Heart left ventricle (tissue), 16 donors: Measurements from ENCODE around the gene MET. TPM values are rescaled to one million over a fixed set of nuclear protein-coding genes. Genes with fewer than 3 reads are reported as not detected.

Experiments used
- ATAC-seq, 4 donors: fragments of 200-7000 bp; cut with Tn5 transposase; one replicate each; pipeline ENCODE4 v1.9.1; 2020 to 2022; ENCODE audit warnings: moderate library complexity in 4 of 4, mild to moderate bottlenecking in 3 of 4, moderate number of reproducible peaks in 1 of 4
- DNase-seq, 5 donors: peaks; one replicate each; pipeline ENCODE4 v3.0.0-alpha.2; 2020
- H3K27ac ChIP-seq, 12 donors: fragments of 200-600 bp; sonication (generic) in 4 of 12; one replicate each; pipeline versions ENCODE4 v1.5.0 to v1.8.0; 2016 to 2022; ENCODE audit warnings: mild to moderate bottlenecking in 2 of 12
- H3K27me3 ChIP-seq, 9 donors: fragments of 200-600 bp; sonication (generic) in 2 of 9; one replicate each; pipeline versions ENCODE4 v1.5.1 to v1.8.0; 2016 to 2022; ENCODE audit warnings: mild to moderate bottlenecking in 3 of 9
- H3K36me3 ChIP-seq, 9 donors: fragments of 200-600 bp; sonication (generic) in 2 of 9; one replicate each; pipeline versions ENCODE4 v1.5.0 to v1.8.0; 2018 to 2022; ENCODE audit warnings: mild to moderate bottlenecking in 2 of 9
- H3K4me1 ChIP-seq, 12 donors: fragments of 200-600 bp; sonication (generic) in 4 of 12; one replicate each; pipeline versions ENCODE4 v1.5.0 to v1.8.0; 2016 to 2022; ENCODE audit warnings: mild to moderate bottlenecking in 3 of 12
- H3K4me3 ChIP-seq, 12 donors: fragments of 200-600 bp; sonication (generic) in 4 of 12; one replicate each; pipeline versions ENCODE4 v1.5.0 to v1.8.0; 2017 to 2022; ENCODE audit warnings: mild to moderate bottlenecking in 9 of 12, moderate library complexity in 4 of 12
- H3K9me3 ChIP-seq, 12 donors: fragments of 200-600 bp; sonication (generic) in 4 of 12; one replicate each; pipeline versions ENCODE4 v1.5.0 to v1.8.0; 2016 to 2022; ENCODE audit warnings: mild to moderate bottlenecking in 1 of 12
- CTCF ChIP-seq, 12 donors: fragments of 200-600 bp; sonication (generic) in 4 of 12; IDR thresholded peaks; one replicate each; pipeline versions ENCODE4 v1.5.0 to v1.8.0; 2018 to 2022; ENCODE audit warnings: antibody characterized with exemption in 12 of 12, mild to moderate bottlenecking in 5 of 12
- POLR2A ChIP-seq, 2 donors: fragments of 450-650 bp; IDR thresholded peaks; one replicate each; pipeline ENCODE4 v1.6.1; 2017; ENCODE audit warnings: antibody characterized with exemption in 2 of 2, mild to moderate bottlenecking in 2 of 2, moderate library complexity in 2 of 2
- WGBS, 4 donors: extraction: QIAGEN DNeasy Blood & Tissue Kit in 2 of 4; methylation state at CpG; one replicate each; pipeline versions ENCODE4 v1.1.5 to v1.1.7; 2013 to 2018; 5-methylcytosine and 5-hydroxymethylcytosine counted together
- intact Hi-C, 10 donors: fragments of 100-400 bp; cut with DNase I; formaldehyde crosslinking; loops; one replicate each; pipeline versions ENCODE4 v1.11.1 to v1.14.2; 2022
- polyA plus RNA-seq, 2 donors: library from polyadenylated mRNA; stranded (reverse); fragments of 200-250 nt; gene quantifications; one replicate each; pipeline ENCODE4 v1.2.3, GENCODE V29; 2013
- total RNA-seq, 9 donors: library from RNA; depleted of rRNA in 2 of 9; stranded (reverse); fragments of >200 nt in 2 of 9; fragmentation: NEBNext Ultra II Directional in 3 of 9; extraction: Animal tissue kit (Norgen Biotek cat#: 25700) in 3 of 9; gene quantifications; one replicate each; pipeline versions ENCODE4 v1.1.0 to v1.2.4, GENCODE V29; 2016 to 2023
- donor health status: ischemic (EF 13 %, LVEDD 7.1; RV severe dilation, severe dysfunction).
- donor health status: healthy with polysubstance abuse.
- donor health status: DM: no; HTN: yes; CAD: no.
- donor health status: DM: no; HTN: no; CAD: no.
- donor health status: ischemic (EF 25% LVEDD 6.9; RV normal size, moderate dysfunction).
- donor health status: ischemic (EF 25% LVEDD 5.7; RV mildly dilated, moderate dysfunction).
- donor health status: healthy.
- donor health status: DM: yes; HTN: yes; CAD: no.
- donor health status: ischemic (EF 35%, LVEDD 5.7; RV mildly dilated, moderate dysfunction).
- donor health status: nonischemic (EF 11% LVEDD 7.7; RV severe dilation, severe dysfunction).
- donor health status: DM: yes; HTN: yes; CAD: no.
- donor health status: PGD.
- donor health status: ischemic (EF 29% LVEDD 5.4; RV normal size, mild dysfunction).
- donor health status: nonischemic (EF 23%, LVEDD 6.1; RV moderate dilation, normal function).

MET gene
- total and polyA plus RNA-seq, 11 donors = 2.4 to 29.7 (median 14.3) TPM

- Histone ChIP-seq H3K36me3 (no peaks in the 10 kb centered on the region), H3K9me3 (no peaks in the 10 kb centered on the region), H3K4me3 (no peak overlapping the region), H3K4me1 (peaks cover 0 to 13% (median 0%) of the 10 kb centered on the region in 12 donors), H3K27ac (no peak overlapping the region), H3K27me3 (no peaks in the 10 kb centered on the region)
- intact Hi-C loops = no loop called here
- DNase-seq (no peak), ATAC-seq (no peak)
- 77 to 81% (median 79%) methylated on average over 2 of the region's 2 CpGs for WGBS, 4 donors
- TF ChIP-seq POLR2A (IDR thresholded peaks at IDR 0.05) = no peak
- no peak for TF ChIP-seq CTCF (IDR thresholded peaks at IDR 0.05)
These were observed 41.6 kb upstream of the MET start for GRCh38 chr7:116630357-116630756.

GRCh38 chr7:116630932-116631671 lies 40.9 kb upstream of the MET start:
- peak; percentile 20 to 79 (median 64) for DNase-seq
- H3K4me3 ChIP-seq = no peak overlapping the region
- no peaks in the 10 kb centered on the region for H3K27me3 ChIP-seq
- H3K4me1 ChIP-seq = peaks cover 0 to 13% (median 0%) of the 10 kb centered on the region in 12 donors
- WGBS, 4 donors = 70 to 78% (median 74%) methylated on average over 10 of the region's 10 CpGs
- peak overlapping the region in 1 of 12 donors; percentile 9 for H3K27ac ChIP-seq
- intact Hi-C loops = loop anchor here in 1 of 10 donors (1.0 kb wide), 1 partner anchor 8 kb away; no protein-coding TSS in a partner anchor
- peak; percentile 40 to 87 (median 75) for ATAC-seq
- TF ChIP-seq POLR2A (IDR thresholded peaks at IDR 0.05) = no peak
- TF ChIP-seq CTCF (IDR thresholded peaks at IDR 0.05) = no peak
- H3K9me3 ChIP-seq = no peaks in the 10 kb centered on the region
- no peaks in the 10 kb centered on the region for H3K36me3 ChIP-seq

DNA sequence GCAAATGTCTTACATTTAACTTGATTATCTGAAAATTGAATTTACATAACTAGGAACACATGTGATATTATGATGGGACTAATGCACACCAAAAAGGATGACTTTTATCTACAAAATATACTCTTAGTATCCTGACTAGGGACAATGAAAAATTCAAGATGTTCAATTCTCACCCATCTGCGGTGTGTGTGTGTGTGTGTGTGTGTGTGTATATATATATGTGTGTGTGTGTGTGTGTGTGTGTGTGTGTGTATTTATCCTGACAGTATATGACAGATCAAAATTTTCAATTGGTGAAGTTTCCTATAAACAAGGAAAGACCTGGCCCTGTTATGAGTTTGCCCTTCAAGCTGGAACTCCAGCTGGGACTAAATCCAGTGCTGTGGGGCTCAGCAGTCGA lies 40.3 kb upstream of the MET start:
- DNase-seq (no peak), ATAC-seq (no peak)
- WGBS, 4 donors = 74 to 83% (median 80%) methylated on average over 2 of the region's 2 CpGs
- Histone ChIP-seq H3K4me3 (no peak overlapping the region), H3K9me3 (no peaks in the 10 kb centered on the region), H3K4me1 (peaks cover 0 to 13% (median 0%) of the 10 kb centered on the region in 12 donors), H3K27ac (no peak overlapping the region), H3K27me3 (no peaks in the 10 kb centered on the region), H3K36me3 (no peaks in the 10 kb centered on the region)
- no peak for TF ChIP-seq CTCF (IDR thresholded peaks at IDR 0.05)
- TF ChIP-seq POLR2A (IDR thresholded peaks at IDR 0.05) = no peak
- intact Hi-C loops = loop anchor here in 1 of 10 donors (1.0 kb wide), 1 partner anchor 8 kb away; no protein-coding TSS in a partner anchor

- DNase-seq (no peak), ATAC-seq (no peak)
- Histone ChIP-seq H3K4me3 (no peak overlapping the region), H3K4me1 (peaks cover 0 to 13% (median 0%) of the 10 kb centered on the region in 12 donors), H3K36me3 (no peaks in the 10 kb centered on the region), H3K27ac (no peak overlapping the region), H3K9me3 (no peaks in the 10 kb centered on the region), H3K27me3 (no peaks in the 10 kb centered on the region)
- TF ChIP-seq CTCF (IDR thresholded peaks at IDR 0.05) = no peak
- no peak for TF ChIP-seq POLR2A (IDR thresholded peaks at IDR 0.05)
- intact Hi-C loops = no loop called here
- WGBS, 4 donors = 93 to 100% (median 95%) methylated on average over 1 of the region's 1 CpG
These were observed 39.6 kb upstream of the MET start for GRCh38 chr7:116632384-116632783.
